DOHH2 (cell line): ENCODE results near the gene SPRY1.

Experiments
- H3F3A ChIP-seq: fragments of 200-600 bp; sonication (generic), shearing (Covaris generic); 2 replicates; pipeline ENCODE4 v1.6.0; 2016; ENCODE audit warnings: antibody characterized with exemption, mild to moderate bottlenecking; ENCODE audit not compliant: control insufficient read depth, insufficient read depth
- H3K27ac ChIP-seq: fragments of 200-600 bp; sonication (generic); 2 replicates; pipeline ENCODE4 v1.5.1; 2014; ENCODE audit warnings: low read depth, mild to moderate bottlenecking, low read length, moderate library complexity
- H3K27me3 ChIP-seq: fragments of 200-600 bp; sonication (generic); 2 replicates; pipeline ENCODE4 v1.6.1; 2014; ENCODE audit warnings: mild to moderate bottlenecking, low read length, mixed read lengths; ENCODE audit not compliant: control insufficient read depth
- H3K36me3 ChIP-seq: fragments of 200-600 bp; sonication (generic); 2 replicates; pipeline ENCODE4 v1.6.1; 2014; ENCODE audit warnings: mild to moderate bottlenecking, low read length, moderate library complexity, mixed read lengths; ENCODE audit not compliant: control insufficient read depth
- H3K4me1 ChIP-seq: fragments of 200-600 bp; sonication (generic); 2 replicates; pipeline ENCODE4 v1.6.1; 2014; ENCODE audit warnings: mild to moderate bottlenecking, low read length, mixed read lengths; ENCODE audit not compliant: control insufficient read depth
- H3K4me2 ChIP-seq: fragments of 200-600 bp; sonication (generic); 2 replicates; pipeline ENCODE4 v1.6.0; 2014; ENCODE audit warnings: mild to moderate bottlenecking, low read length, moderate library complexity
- H3K4me3 ChIP-seq: fragments of 200-600 bp; sonication (generic); 2 replicates; pipeline ENCODE4 v1.5.1; 2014; ENCODE audit warnings: mild to moderate bottlenecking, low read length, mixed read lengths
- H3K79me2 ChIP-seq: fragments of 200-600 bp; sonication (generic); 2 replicates; pipeline ENCODE4 v1.6.1; 2014; ENCODE audit warnings: mild to moderate bottlenecking, low read length, mixed read lengths; ENCODE audit not compliant: control insufficient read depth
- H3K9me2 ChIP-seq: fragments of 200-600 bp; sonication (generic); replicated peaks from 2 replicates; pipeline ENCODE4 v1.6.1; 2014; ENCODE audit warnings: mild to moderate bottlenecking, low read length, mixed read lengths; ENCODE audit not compliant: control insufficient read depth
- H3K9me3 ChIP-seq: fragments of 200-600 bp; sonication (generic); 2 replicates; pipeline ENCODE4 v1.6.1; 2014; ENCODE audit warnings: antibody characterized with exemption, low read length, mixed read lengths; ENCODE audit not compliant: control insufficient read depth, insufficient read depth
- H4K20me1 ChIP-seq: fragments of 200-600 bp; sonication (generic); 2 replicates; pipeline ENCODE4 v1.6.0; 2014; ENCODE audit warnings: low read depth, mild to moderate bottlenecking, antibody characterized with exemption, low read length, moderate library complexity; ENCODE audit not compliant: control insufficient read depth, insufficient read depth
- CTCF ChIP-seq: fragments of 200-600 bp; sonication (generic); IDR thresholded peaks from one replicate; pipeline ENCODE4 v1.5.1; 2014; ENCODE audit warnings: antibody characterized with exemption, mild to moderate bottlenecking, low read depth, low read length; ENCODE audit not compliant: poor library complexity, severe bottlenecking
- EZH2phosphoT487 ChIP-seq: fragments of 200-600 bp; sonication (generic); IDR thresholded peaks from 2 replicates; pipeline ENCODE4 v1.6.1; 2017; ENCODE audit warnings: borderline replicate concordance, mild to moderate bottlenecking, antibody characterized with exemption, low read length, moderate library complexity, mixed read lengths

Gene SPRY1

GRCh38 chr4:123453061-123453680, 56.6 kb downstream of the SPRY1 start:
- TF ChIP-seq EZH2phosphoT487 (no peak), CTCF (no peak)
- Histone ChIP-seq H3K79me2 (no peaks in the 10 kb centered on the region), H3F3A (no peaks in the 10 kb centered on the region), H3K27me3 (no peaks in the 10 kb centered on the region), H3K9me3 (no peaks in the 10 kb centered on the region), H4K20me1 (no peaks in the 10 kb centered on the region), H3K4me3 (no peak overlapping the region), H3K9me2 (no peaks in the 10 kb centered on the region), H3K4me2 (peak overlapping the region; percentile 19; the same call in 1 of the 2 replicates), H3K4me1 (peaks cover 52% of the 10 kb centered on the region), H3K36me3 (no peaks in the 10 kb centered on the region), H3K27ac (no peak overlapping the region)
